ENCODE results near the gene FXYD3.

Gene FXYD3

GRCh38 chr19:35115177-35115951 is at the start of gene FXYD3:
TSS of gene FXYD3 (plus strand) at chr19:35115823. CDS start at chr19:35119377, 3,554 bp downstream.
- peak; percentile 63 for DNase-seq (ENCODE audit: low spot score)

DNA sequence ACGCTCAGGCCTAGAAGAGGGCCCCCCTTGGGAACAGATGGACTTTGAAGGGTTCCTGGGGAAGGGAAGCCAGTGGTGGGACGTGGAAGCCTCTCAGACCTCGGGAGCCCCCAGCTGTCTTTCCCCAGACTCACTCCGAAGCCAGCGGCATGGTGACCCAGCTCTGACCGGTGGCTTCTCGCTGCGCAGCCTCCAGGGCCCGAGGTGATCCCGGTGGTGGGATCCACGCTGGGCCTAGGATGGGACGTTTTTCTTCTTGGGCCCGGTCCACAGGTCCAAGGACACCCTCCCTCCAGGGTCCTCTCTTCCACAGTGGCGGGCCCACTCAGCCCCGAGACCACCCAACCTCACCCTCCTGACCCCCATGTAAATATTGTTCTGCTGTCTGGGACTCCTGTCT is 49.5 kb upstream of the FXYD3 start:
- DNase-seq (ENCODE audit: low spot score), result no peak

DNA sequence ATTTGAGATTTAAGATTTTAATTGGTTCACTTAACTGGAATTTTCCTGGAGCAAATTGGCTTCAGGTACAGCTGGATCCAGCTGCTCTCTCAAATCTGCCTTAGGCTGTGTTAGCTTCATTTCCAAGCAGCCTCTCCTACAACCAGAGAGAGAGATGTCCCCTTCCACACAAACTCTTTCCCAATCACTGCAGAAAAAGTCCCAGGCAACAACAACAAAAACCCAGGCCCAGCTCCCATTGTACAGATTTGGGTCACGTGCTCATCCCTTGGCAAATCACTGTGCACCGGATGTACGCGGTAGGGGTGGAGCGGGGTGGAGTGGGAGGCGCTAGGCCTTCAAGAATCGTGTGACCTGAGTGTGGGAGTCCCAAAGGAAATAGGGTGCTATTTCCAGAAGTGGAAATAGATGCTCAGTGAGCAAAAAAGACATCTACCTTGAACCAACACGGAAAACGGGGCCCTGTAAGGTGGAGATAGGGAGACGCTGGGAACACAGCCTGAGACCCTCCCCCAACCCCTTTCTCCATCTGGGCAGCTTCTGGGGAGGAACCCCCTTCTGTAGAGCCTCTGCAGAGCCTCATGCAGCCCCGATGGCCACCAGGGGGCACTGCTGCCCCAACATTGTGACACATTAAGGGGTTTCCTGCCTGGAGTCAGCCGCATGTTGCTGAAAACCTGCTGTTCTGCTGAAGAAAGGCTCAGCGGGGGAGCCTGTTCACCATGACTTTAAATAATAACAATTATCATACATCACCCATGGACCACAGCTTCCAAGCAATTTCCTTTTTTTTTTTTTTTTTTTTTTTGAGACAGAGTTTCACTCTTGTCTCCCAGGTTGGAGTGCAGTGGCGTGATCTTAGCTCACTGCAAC is 48.7 kb upstream of the FXYD3 start:
- DNase-seq (ENCODE audit: low spot score), result peak; percentile 67

DNA sequence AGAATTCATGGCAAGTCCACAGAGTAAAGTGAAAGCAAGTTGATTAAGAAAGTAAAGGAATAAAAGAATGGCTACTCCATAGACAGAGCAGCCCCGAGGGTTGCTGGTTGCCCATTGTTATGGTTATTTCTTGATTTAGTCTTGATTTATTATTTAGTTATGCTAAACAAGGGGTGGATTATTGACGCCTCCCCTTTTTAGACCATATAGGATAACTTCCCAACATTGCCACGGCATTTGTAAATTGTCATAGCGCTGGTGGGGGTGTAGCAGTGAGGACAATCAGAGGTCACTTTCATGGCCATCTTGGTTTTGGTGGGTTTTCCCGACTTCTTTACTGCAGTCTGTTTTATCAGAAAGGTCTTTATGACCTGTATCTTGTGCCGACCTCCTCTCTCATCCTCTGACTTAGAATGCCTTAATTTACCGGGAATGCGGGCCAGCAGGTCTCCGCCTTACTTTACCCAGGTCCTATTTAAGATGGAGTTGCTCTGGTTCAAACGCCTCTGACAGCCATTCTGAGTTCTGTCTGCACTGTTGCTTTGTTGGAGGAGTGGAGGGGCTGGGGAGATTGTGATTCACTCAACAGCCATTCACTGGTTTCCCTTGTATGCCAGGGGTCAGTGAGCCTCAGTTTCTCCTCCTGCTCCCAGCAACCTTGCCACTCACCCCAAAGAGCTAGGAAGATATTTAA is 46.5 kb upstream of the FXYD3 start:
- DNase-seq (ENCODE audit: low spot score), result no peak

DNA sequence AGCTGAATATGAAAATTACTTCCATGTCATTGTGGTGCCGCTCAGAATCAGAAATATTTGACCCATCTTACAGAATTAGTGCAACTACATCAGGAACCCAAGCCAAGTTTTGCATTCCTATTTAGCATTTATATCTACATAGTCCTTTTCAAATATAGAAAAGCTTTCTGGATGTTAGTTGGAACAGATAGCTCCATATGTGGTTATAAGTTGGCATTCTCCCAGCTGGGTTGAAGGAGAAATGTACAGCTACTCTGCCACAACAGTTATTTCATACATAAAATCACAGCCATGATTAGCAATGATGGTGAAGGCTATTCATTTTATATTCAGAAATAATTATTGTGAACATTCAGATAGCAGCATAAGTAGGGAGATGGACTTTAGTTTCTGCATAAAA is 45.9 kb upstream of the FXYD3 start:
- no peak for DNase-seq (ENCODE audit: low spot score)

DNA sequence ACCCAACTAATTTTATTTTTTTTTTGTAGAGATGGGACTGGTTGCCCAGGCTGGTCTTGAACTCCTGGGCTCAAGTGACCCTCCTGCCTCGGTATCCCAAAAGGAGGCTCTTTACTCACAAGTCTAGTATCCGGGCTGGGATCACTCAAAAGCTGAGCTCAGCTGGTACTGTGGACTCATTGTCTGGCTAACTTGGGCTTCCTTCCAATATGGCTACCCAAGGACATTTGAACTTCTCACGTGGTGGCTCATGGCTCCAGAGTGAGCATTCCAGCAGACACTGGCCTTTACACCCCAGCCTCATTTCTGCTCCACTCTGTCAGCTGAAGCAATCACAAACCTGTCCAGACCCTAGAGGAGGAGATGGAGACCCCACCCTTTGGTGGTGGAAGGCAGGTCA is 45.2 kb upstream of the FXYD3 start:
- DNase-seq (ENCODE audit: low spot score), result no peak

GRCh38 chr19:35073516-35073915 is 42.1 kb upstream of the FXYD3 start:
- DNase-seq (ENCODE audit: low spot score), result no peak

DNA sequence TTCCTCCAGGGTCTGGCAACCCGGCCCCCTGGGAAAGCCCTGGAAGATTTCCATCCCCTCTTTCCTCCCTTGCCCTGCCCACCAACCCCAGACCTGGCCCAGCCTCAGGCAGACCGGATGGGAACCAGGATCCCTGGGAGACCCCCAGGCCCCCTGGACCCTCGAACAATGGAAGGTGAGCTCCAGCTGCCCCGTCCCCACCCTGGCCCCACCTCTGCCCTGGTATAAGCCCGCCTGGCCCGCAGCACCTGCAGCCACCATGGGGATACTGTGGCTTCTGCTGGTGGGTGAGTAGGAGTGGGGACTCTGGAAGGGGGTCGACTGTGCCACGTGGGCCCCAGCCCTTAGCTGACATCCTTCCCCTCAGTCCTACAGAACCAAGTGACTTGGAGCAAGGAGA is 41.7 kb upstream of the FXYD3 start:
- DNase-seq (ENCODE audit: low spot score), result no peak

DNA sequence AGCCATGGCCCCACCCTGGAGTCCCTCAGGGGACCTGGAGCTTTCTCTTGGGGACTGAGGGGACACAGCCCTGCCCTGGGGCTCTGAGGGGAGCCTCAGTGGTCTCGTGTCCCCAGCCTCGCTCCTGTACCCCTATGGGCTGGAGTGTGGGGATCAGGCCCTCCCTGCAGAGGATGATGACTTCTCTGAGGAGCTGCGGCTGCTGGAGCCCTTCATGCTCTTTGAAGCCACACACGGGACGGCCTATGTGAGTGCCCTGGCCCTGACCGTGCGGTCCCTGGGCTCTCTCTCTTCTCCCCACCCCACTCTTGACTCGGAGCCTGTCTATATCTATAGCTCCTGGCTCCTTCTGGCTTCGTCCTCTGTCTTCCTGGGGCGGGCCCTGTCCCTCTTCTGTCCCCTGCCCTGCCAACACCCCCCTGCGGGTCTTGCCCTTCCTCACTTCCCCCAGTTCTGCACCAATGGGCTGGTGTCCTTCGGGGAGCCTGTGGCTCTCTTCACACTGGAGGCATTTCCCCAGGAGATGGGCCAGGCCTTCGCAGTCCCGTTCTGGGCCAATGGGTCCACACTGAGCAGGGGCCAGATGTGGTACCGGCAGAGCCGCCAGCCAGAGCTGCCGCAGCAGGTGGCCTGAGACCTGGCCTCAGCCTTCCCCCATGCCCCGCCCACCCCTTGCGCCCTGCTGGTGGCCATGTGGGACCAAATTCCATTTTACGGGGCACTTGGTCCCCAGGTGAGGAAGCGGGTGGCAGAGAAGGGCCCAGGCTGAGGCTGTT is 41.0 kb upstream of the FXYD3 start:
- DNase-seq (ENCODE audit: low spot score), result no peak

DNA sequence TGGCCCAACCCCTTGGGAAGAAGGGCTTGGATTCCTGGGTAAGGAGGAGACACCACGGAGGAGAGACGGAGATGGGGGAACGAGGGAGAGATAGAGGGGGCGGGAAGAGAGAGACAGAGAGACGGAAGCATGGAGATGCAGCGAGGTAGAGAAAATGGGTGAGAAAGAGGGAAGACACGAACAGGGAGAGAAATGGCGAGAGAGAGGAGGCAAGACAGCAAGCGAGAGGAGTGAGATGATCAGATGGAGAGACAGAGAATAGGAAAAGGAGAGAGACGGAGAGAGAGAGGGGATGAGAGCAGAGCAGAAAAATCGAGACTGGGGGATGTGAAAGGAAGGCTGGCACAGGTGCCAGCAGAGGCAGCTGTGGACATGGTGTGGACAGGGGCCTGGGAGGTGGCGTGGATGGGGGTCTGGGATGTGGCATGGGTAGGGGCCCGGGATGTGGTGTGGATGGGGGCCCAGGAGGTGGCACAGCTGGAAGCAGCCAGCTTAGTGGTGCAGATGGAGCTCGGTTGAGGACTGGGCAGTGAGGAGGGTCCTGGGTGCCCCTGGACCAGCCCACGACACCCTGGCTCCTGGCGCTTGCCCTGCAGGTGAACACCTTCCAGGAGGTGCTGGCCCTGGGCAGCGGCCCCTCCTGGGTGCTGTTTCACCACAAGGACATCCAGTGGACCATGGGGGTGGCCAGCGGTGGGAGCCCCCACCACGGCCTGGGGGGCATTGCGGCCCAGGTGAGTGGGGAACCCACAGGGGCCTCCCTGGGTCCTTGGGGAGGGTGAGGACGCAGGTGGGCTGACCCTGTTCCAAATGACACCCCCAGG is 40.2 kb upstream of the FXYD3 start:
- no peak for DNase-seq (ENCODE audit: low spot score)

DNA sequence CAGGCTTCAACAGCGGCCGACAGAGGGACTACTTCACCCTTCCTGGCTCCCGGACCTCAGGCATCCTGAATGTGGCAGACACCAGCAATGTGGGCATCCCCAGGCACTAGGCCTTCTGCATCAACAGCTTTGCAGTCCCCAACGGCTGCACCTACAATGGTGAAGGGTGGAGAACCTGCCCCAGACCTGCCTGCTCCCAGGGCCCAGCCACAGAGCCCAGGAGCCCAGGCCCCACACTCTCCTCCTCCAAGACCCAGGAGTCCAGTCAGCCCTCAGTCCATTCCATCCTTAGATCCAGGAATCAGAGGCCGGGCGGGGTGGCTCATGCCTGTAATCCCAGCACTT is 39.6 kb upstream of the FXYD3 start:
- no peak for DNase-seq (ENCODE audit: low spot score)

- no peak for DNase-seq (ENCODE audit: low spot score)
Observed at GRCh38 chr19:35076657-35077056, 39.0 kb upstream of the FXYD3 start.

- no peak for DNase-seq (ENCODE audit: low spot score)
Observed at GRCh38 chr19:35077411-35078223, 38.0 kb upstream of the FXYD3 start.

DNA sequence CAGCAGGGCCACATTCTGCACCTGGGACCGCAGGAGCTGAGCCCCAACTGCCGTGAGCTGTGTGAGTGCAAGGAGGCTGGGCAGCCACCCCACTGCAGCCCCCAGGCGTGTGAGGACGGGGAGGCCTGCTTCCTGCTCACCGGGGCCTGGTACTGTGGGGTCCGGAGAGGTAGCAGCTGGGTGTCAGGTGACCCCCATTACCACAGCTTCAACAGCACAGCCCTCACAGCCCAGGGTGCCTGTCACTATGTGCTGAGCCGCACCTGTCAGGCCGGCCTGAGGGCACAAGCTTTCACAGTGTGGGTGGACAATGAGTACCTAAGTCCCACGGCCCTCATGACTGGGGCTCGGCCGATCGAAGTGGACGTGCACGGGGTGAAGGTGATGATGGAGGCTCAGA is 35.8 kb upstream of the FXYD3 start:
- no peak for DNase-seq (ENCODE audit: low spot score)

DNA sequence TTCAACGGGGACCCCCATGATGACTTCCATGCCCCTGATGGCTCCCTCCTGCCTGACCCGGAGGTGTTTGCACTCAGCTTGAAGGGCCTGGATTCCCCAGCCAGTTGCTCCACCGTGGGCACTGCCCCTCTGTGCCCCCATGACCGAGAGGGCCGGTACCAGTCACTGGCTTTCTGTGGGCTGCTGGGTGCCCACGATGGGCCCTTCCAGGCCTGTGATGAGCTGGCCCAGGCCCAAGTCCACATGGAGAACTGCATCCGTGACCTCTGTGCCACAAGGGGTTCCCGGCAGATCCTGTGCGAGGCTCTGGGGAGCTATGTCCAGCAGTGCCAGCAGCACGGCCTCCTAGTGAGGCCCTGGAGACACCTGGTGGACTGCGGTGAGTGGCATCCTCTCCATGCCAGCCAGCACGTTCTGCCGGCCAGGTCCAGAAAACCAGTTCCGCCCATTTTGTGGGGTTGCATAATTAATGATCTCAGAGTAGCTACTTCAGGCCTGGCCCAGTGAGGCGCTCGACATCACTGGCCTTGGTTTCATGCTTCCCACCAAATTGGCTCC is 34.9 kb upstream of the FXYD3 start:
- DNase-seq (ENCODE audit: low spot score), result no peak

- DNase-seq (ENCODE audit: low spot score), result no peak
Observed at GRCh38 chr19:35081201-35081600, 34.4 kb upstream of the FXYD3 start.

- no peak for DNase-seq (ENCODE audit: low spot score)
Observed at GRCh38 chr19:35083691-35084508, 31.7 kb upstream of the FXYD3 start.

- DNase-seq (ENCODE audit: low spot score), result no peak
Observed at GRCh38 chr19:35084509-35084762, 31.2 kb upstream of the FXYD3 start.

- DNase-seq (ENCODE audit: low spot score), result no peak
Observed at GRCh38 chr19:35085947-35086346, 29.7 kb upstream of the FXYD3 start.
